WTC11 (cell line): ENCODE measurements around the gene DUSP15. TPM values are rescaled to one million over a fixed set of nuclear protein-coding genes. Genes with fewer than 3 reads are reported as not detected.

Source experiments
- ATAC-seq: fragments of 200-7000 bp; cut with Tn5 transposase; 2 replicates; pipeline ENCODE4 v1.10.0; 2021; ENCODE audit warnings: mild to moderate bottlenecking, moderate library complexity
- CTCF ChIA-PET: fragments of 300-600 bp; sonication (Branson Sonifier 250); formaldehyde crosslinking; loops from one replicate; lab custom pipeline; 2021; ENCODE audit warnings: antibody characterized with exemption; lab: Charles Lee
- POLR2A ChIA-PET: fragments of 350-600 bp; sonication (Branson Sonifier 250); formaldehyde crosslinking; loops from one replicate; lab custom pipeline; 2021; ENCODE audit warnings: antibody characterized with exemption; lab: Charles Lee
- DNase-seq: peaks from one replicate; pipeline ENCODE4 v3.0.0; 2021; ENCODE audit warnings: low spot score
- H3K27ac Mint-ChIP-seq: 2 replicates; pipeline ENCODE4 v1.8.0; 2021; ENCODE audit warnings: mixed read lengths
- H3K27me3 Mint-ChIP-seq: 2 replicates; pipeline ENCODE4 v1.8.0; 2021; ENCODE audit warnings: low read depth, mild to moderate bottlenecking, moderate library complexity, mixed read lengths
- H3K36me3 Mint-ChIP-seq: 2 replicates; pipeline ENCODE4 v1.8.0; 2021; ENCODE audit warnings: mixed read lengths
- H3K4me1 Mint-ChIP-seq: 2 replicates; pipeline ENCODE4 v1.8.0; 2022; ENCODE audit warnings: mixed read lengths
- H3K4me3 Mint-ChIP-seq: 2 replicates; pipeline ENCODE4 v1.8.0; 2021; ENCODE audit warnings: mild to moderate bottlenecking, moderate library complexity, mixed read lengths
- H3K9me3 Mint-ChIP-seq: 2 replicates; pipeline ENCODE4 v1.8.0; 2021; ENCODE audit warnings: mixed read lengths
- ATF1 ChIP-seq: sonication (generic); formaldehyde crosslinking; IDR thresholded peaks from 2 replicates; pipeline ENCODE4 v1.8.1; 2023; ENCODE audit warnings: mild to moderate bottlenecking, moderate library complexity, missing genetic modification reagents
- ATF6 ChIP-seq: sonication (generic); formaldehyde crosslinking; IDR thresholded peaks from 2 replicates; pipeline ENCODE4 v1.8.1; 2023; ENCODE audit warnings: mild to moderate bottlenecking, missing genetic modification reagents
- E2F1 ChIP-seq: sonication (generic); formaldehyde crosslinking; IDR thresholded peaks from 2 replicates; pipeline ENCODE4 v1.8.0; 2022; ENCODE audit warnings: mild to moderate bottlenecking, missing genetic modification reagents
- EMX1 ChIP-seq: fragments of 250-450 bp; sonication (Bioruptor Pico); IDR thresholded peaks from 2 replicates; pipeline ENCODE4 v1.8.0; 2021; ENCODE audit warnings: mild to moderate bottlenecking
- FOXK1 ChIP-seq: sonication (generic); formaldehyde crosslinking; IDR thresholded peaks from 2 replicates; pipeline ENCODE4 v1.8.0; 2022; ENCODE audit warnings: mild to moderate bottlenecking, moderate library complexity, missing genetic modification reagents
- FOXP4 ChIP-seq: sonication (generic); formaldehyde crosslinking; IDR thresholded peaks from 2 replicates; pipeline ENCODE4 v1.8.0; 2022; ENCODE audit warnings: mild to moderate bottlenecking, missing genetic modification reagents
- GABPB1 ChIP-seq: sonication (generic); formaldehyde crosslinking; IDR thresholded peaks from 2 replicates; pipeline ENCODE4 v1.8.1; 2023; ENCODE audit warnings: mild to moderate bottlenecking, missing genetic modification reagents
- GTF2I ChIP-seq: fragments of 250-450 bp; sonication (Bioruptor Pico); conservative IDR thresholded peaks from 2 replicates; pipeline ENCODE4 v1.4.0; 2021; ENCODE audit warnings: mild to moderate bottlenecking
- KAT7 ChIP-seq: sonication (generic); formaldehyde crosslinking; IDR thresholded peaks from 2 replicates; pipeline ENCODE4 v1.8.1; 2023; ENCODE audit warnings: missing genetic modification reagents, mild to moderate bottlenecking, borderline replicate concordance
- MAX ChIP-seq: sonication (generic); formaldehyde crosslinking; IDR thresholded peaks from 2 replicates; pipeline ENCODE4 v1.8.0; 2022; ENCODE audit warnings: mild to moderate bottlenecking, missing genetic modification reagents
- MYBL2 ChIP-seq: sonication (generic); formaldehyde crosslinking; IDR thresholded peaks from 2 replicates; pipeline ENCODE4 v1.8.1; 2023; ENCODE audit warnings: mild to moderate bottlenecking, moderate library complexity, missing genetic modification reagents
- NFE2L1 ChIP-seq: sonication (generic); formaldehyde crosslinking; IDR thresholded peaks from 2 replicates; pipeline ENCODE4 v1.8.1; 2023; ENCODE audit warnings: missing genetic modification reagents
- NFYB ChIP-seq: sonication (generic); formaldehyde crosslinking; conservative IDR thresholded peaks from 2 replicates; pipeline ENCODE4 v1.8.0; 2022; ENCODE audit warnings: low read depth, missing genetic modification reagents
- PRDM15 ChIP-seq: sonication (generic); formaldehyde crosslinking; IDR thresholded peaks from 2 replicates; pipeline ENCODE4 v1.8.0; 2022; ENCODE audit warnings: missing genetic modification reagents
- PREB ChIP-seq: sonication (generic); formaldehyde crosslinking; IDR thresholded peaks from 2 replicates; pipeline ENCODE4 v1.8.1; 2022; ENCODE audit warnings: mild to moderate bottlenecking, missing genetic modification reagents, moderate library complexity, borderline replicate concordance
- SOX15 ChIP-seq: fragments of 250-450 bp; sonication (Bioruptor Pico); IDR thresholded peaks from 2 replicates; pipeline ENCODE4 v1.9.0; 2021; ENCODE audit warnings: mild to moderate bottlenecking
- TEAD1 ChIP-seq: sonication (generic); formaldehyde crosslinking; IDR thresholded peaks from 2 replicates; pipeline ENCODE4 v1.8.0; 2022; ENCODE audit warnings: mild to moderate bottlenecking, missing genetic modification reagents
- ZBTB43 ChIP-seq: sonication (generic); formaldehyde crosslinking; IDR thresholded peaks from 2 replicates; pipeline ENCODE4 v1.8.1; 2023; ENCODE audit warnings: mild to moderate bottlenecking, missing genetic modification reagents
- ZNF281 ChIP-seq: sonication (generic); formaldehyde crosslinking; IDR thresholded peaks from 2 replicates; pipeline ENCODE4 v1.8.0; 2023; ENCODE audit warnings: mild to moderate bottlenecking, missing genetic modification reagents
- total RNA-seq: library from RNA; stranded (reverse); gene quantifications from 3 replicates; pipeline ENCODE4 v1.2.3, GENCODE V29; 2021

DUSP15 gene
- total RNA-seq, 1 experiment from 2014 or later = 1.7 TPM

GRCh38 chr20:31843881-31844280 is 26.4 kb downstream of the DUSP15 start (continued):
- no peak for TF ChIP-seq E2F1

- DNase-seq (no peak), ATAC-seq (no peak)
- H3K9me3 Mint-ChIP-seq = no peaks in the 10 kb centered on the region
- H3K27ac Mint-ChIP-seq = no peak overlapping the region
- H3K27me3 Mint-ChIP-seq = no peaks in the 10 kb centered on the region
- POLR2A ChIA-PET = interaction anchor here (0.6 kb wide), 1 partner anchor 184 kb away, joined by 4 read pairs; no protein-coding TSS in a partner anchor
- CTCF ChIA-PET = interaction anchor here (1.2 to 2.4 kb wide), 4 partner anchors 9 to 20 kb away, joined by 3 to 20 read pairs (median 9); no protein-coding TSS in a partner anchor
- no peaks in the 10 kb centered on the region for H3K36me3 Mint-ChIP-seq
- peaks cover 25% of the 10 kb centered on the region for H3K4me1 Mint-ChIP-seq
- H3K4me3 Mint-ChIP-seq = no peak overlapping the region
- TF ChIP-seq PRDM15 (CRISPR knock-in tag) (no peak), GTF2I (CRISPR knock-in tag) (no peak), NFYB (no peak), NFE2L1 (CRISPR knock-in tag) (no peak), ATF1 (no peak), PREB (CRISPR knock-in tag) (no peak), ZNF281 (CRISPR knock-in tag) (no peak), TEAD1 (CRISPR knock-in tag) (no peak), GABPB1 (CRISPR knock-in tag) (no peak), FOXP4 (CRISPR knock-in tag) (no peak), E2F1 (no peak), MYBL2 (no peak), ATF6 (CRISPR knock-in tag) (no peak), ZBTB43 (CRISPR knock-in tag) (no peak), KAT7 (CRISPR knock-in tag) (no peak), MAX (CRISPR knock-in tag) (no peak), FOXK1 (CRISPR knock-in tag) (no peak), EMX1 (CRISPR knock-in tag) (no peak), SOX15 (CRISPR knock-in tag) (no peak)
Measured at GRCh38 chr20:31843288-31843687, 27.0 kb downstream of the DUSP15 start.
